Activated T-helper 9 cell treated with anti-CD3 and anti-CD28 coated beads, Interleukin-2, amount 50 U/mL, for 16 hours (primary cell): ENCODE results near the gene COL5A1.

Experiments used
- DNase-seq: peaks from one replicate; pipeline ENCODE4 v3.0.0-alpha.2; 2020; ENCODE audit warnings: low read depth

Gene COL5A1

DNA sequence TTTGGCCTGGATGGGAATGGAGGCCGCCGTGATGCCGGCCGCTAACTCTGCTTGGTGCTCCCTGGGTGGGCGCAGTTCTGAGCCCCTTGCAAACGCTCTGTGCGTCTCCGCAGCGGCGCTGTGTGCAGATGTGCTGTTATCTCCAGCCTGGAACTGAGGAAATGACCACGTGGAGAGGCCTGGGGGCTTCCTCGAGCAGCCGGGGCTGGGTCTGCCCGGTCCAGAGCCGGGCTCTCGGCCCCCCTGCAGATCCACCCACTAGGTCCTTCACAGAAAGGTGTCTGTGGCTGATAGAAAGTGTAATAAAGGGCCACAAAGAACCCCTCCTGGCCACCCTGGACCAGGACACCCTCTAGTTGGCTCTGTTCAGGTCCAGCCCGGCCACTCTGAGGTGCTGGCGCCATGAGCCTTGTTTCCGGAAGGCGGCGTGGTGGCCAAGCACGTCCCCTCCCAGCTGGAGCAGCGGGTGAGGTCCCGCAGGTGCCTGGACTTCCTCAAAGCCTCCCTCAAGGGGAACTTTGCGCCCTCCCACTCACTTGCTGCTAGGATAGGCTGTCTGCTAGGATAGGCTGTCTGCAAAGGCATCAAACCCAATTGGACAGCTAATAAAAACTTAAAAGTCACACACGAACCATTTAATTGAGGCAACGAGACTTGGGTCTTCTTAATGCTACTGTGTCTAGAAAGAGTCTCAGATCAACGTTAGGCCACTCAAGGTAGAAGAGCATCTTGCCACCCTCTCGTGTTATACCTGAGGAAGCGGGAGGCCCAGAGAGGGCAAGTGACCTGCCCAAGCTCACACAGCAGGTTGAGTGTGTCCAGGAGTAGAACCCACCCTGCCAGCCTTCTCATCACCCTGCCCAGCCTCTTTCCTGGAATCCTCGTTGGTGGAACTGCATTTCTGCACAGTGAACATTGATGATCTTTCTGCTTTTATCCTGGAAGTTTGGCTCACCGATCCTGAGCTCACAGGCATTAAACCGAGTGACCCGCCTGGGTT lies 129.7 kb downstream of the COL5A1 start:
- DNase-seq, result no peak

DNA sequence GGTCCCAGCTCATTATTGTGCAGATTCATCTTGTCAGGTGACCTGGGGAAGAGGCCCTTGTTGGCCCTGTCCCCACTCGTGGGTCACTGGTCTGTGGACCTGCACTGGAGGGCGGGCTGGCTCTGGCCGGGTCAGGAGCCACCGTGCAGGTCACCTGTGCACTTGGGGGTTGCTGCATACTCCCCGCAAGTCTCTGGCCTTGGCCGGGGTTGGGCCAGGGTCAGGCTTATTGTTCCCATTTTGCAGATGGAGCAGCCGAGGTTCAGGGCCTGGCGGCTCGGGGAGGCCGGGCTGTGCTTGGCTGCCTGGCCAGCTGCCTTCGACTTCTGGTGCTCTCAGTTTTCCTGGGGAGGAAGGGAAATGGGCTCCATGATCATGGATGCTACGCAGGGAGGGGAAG lies 130.7 kb downstream of the COL5A1 start:
- DNase-seq, result no peak

DNA sequence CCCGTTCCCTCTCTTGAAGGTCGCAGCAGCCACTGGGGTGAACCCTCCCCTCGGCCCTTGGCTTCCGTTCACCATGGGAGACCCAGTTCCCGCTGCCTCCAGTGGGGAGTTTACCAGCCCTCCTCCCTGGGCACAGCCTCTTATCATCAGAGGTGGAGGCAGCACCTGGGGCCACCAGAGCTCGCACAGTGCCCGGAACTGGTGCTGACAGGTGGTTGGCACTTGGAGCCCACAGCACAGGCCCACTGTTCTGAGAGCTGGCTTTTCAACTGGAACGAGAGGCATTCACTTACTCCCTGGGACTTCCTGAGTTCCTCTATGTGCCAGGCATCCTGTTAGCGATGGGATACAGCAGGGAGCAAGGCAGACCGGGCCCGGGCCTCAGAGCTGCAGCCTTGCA lies 132.2 kb downstream of the COL5A1 start:
- DNase-seq, result no peak

DNA sequence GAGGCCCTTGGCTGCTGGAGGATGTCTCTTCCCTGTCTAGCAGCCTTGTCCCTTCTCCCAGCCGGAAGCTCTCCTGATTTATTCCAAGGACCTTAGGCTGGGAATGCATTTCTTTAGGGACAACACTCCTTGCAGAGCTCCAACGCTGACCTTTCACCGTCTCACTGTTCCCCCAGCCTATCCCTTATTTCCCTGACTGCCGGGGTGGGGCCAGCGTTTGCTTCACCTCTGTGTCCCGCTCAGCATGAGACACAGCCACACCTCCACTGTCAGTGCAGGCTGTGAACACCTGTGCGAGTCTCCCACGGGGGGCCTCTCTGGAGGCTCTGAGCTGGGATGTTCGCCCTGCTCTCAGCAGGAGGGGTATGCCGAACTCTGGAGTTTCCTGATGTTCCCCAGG lies 132.8 kb downstream of the COL5A1 start:
- no peak for DNase-seq

DNA sequence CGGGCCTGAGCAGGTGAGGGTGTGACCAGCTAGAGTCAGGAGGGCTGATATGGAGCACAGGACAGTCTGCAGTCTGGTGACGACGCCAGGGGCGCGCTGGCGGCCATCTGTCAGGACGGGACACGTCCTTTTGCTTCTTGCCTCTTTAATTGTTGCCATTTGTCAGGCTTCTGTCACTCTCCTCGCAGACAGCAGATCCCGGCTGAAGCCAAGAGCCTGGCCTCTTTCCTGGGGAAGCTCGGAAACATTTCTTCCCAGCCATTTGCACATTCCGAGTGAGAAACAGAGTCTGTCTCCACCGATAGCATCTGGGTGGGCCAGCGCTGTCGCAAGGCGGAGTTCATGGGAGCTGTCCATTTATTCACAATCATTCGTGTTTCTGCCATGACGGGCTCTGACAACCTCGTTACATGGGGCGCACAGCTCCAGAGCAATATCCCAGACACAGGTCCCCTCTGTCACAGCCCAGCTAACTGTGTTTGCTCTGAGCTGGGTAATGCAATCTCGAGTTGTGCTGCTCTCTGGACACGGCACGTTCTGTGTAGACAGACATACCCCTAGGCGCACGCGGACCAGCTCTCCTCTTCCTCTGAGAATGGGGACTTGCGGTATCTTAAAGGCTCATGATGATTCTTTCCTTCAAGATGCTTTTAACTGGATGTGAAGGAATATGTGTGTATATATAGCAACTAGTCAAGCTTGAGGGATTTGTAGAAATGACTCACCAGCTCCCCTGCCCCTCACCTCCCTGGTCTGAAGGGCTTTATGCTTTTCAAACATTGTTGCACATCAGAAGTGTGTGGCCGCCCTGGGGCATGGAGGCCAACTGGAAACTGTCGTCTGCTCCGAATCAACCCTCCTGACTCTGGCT lies 133.7 kb downstream of the COL5A1 start:
- no peak for DNase-seq

DNA sequence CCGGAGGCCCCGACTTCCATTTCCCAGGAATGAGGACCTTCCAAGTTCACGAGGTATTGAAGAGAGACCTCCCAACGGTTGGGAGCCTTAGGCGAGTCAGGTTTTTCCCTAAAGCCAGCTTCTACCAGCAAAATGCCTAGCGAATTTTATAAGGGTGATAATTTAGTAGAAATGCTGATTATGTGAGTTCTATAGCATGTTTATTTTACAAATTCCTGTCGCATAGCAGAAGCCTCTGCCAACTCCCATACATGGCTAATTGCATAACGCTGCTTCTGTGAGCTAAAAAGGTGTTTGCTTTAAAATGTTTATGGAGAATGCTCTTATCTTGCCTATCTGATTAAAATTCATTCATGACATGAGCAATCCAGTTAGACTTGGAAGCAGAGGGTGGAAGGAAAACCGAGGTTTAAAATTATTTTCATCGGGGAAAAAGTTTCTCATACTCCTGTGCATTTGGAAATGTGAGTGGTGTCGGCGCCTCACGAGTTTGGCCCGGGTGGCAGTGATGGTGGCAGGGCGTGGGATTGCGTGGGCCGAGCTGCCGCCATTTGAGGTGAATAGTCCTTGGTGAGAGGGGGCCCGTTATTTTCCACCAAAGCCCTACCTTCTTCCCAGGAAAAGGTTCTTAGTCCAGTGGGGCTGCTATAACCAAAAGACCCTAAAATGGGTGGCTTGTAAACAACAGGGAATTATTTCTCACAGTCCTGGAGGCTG lies 134.6 kb downstream of the COL5A1 start:
- DNase-seq, result no peak

DNA sequence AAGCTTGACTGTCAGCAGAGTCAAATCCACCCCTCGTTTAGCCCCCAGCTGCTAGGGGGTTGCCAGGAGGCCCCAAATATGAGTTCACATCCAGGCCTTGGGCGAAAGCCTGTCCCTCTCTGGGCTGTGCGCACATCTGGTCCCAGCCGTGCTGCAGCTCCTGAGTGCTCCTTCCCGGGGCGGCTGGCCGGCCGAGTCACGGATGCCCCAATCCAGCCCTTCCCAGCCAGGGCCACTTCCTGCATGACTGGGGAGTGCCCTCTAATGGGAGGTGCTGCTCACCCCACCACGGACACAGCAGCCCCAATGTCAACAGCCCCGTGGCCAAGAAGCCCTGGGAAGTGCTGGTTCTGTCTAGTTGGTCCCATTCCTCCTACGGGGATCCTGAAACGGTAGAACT lies 135.6 kb downstream of the COL5A1 start:
- no peak for DNase-seq

DNA sequence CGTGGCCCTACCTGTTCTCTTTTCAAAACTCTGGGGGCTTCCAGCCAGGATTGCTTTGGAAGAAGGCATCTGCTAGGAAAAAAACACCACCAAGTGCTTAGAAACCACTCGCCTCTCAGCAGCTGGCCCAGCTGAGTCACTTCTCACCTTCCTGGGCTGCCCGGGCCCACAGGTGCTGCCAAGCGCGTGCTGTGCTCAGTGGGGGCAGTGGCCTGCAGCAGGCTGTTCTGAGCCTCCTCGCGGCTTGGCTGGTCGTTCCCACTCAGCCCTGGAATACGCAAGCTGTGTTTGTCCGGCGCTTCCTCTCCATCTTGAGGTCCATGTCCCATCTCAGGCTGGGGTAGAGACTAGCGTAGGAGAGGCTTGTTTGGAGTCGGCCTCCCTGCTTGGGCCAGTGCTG lies 136.6 kb downstream of the COL5A1 start:
- no peak for DNase-seq

DNA sequence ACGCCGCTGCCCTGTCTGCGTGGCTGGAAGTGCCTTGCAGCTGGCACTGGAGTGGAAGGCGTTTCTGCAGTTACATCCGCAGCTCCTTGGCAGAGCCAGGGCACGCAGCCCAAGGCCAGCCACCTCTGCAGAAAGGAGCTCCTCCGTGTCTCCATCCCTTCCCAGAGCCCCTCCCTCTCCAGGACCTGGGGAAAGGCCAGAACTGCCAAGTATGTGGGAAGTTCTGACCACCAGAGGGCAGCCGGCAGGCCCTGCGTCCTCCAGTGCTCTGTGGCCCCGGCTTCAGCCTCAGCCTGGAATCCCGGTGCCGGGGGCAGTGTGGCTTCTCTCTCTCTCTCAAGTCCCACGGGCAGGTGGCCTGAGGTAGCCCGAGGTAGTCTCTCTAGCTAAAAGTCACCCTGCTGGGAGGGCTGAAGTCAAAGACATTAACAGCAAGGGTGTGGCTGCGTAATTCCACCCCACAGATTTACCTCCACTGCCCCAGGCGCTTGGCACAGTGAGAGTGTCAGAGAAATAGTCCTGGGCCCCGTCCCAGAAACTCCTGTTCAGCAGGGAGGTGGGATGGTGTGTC lies 137.3 kb downstream of the COL5A1 start:
- no peak for DNase-seq

DNA sequence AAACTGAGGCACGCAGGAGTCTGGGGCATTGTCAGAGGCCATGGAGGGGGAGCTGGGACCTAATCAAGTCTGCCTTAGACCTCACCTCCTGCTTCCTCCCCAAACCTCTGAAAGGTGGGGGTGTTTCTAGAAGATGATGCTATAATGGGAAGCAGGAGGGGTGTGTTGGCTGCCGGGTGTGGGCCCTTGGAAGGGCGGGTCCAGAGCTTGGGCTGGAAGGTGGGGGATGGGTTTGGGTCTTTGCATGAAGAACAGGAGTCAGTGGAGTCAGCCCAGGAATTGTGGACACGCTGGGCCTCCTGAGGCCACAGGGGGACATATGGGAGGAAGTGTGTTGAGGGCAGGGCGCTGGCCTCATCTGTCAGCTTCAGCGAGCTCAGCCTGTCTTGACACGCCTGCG lies 138.0 kb downstream of the COL5A1 start:
- DNase-seq, result no peak

DNA sequence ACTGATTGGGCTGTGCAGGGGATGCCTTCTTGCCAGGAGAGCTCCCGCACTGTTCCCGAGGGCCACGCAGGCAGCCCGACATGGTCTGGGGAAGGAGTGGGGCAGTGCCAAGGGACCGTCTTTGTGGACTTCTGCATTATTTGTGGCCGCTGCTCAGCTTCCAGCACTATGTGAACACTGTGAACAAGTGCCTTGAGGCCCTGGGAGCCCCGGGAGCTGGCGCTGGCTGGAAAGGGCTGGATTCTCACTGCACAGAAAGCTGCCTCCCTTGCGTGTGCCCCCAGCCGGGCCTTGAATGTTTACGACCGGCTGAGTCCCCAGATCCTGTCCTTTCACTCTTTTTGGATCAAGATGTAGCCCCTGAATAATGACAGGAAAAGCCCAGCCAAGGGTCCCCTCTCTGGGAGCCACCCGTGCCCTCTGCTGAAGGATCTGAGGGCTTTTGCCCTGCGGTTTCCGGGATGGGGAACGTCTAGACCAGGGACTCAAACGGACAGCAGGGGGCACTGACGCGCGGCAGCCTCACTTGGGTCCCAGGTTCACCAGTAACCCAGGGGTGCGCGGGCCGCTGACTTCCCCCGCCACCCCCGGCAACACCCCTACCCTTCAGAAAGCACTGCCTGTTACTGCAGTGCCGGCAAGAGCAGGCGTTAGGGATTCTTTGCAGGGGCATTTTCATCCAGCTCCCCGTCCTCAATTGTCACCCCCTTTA lies 140.1 kb downstream of the COL5A1 start:
- no peak for DNase-seq

DNA sequence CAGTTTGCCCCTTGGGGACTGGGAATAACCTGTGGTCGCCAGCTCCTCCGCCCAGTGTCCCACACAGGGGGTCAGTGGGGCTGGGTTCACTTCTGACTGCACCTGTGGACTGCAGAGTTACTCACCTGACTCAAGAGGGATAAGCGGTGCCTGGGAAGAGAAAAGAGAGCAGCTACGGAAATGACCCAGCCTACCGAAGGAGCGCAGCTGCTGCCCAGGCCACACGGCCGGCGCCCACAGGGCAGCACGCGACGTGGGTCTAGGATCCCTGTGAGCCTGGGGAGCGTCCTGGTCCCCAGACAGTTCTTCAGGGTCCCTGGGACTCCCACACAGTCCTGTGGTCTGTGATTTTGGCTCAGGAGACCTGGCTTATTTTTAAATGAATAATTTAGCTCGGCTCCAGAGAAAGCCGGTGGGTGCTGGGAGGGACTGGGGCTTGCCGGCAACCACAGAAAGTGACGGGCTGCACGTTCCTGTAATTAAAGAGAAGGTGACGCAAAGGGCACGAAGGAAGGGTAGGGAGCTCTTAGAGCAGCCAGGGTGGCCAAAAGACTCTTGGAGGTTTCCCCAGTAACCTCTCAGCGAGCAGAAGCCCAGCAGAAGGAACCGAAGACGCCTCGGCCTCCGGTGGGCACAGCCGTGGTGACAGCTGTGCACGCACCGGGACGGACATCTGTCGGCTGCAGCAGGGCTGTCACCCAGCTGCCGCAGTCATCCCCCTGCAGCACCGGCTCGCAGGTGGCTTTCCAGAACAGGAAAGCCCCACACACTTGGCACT lies 141.5 kb downstream of the COL5A1 start:
- DNase-seq, result no peak

DNA sequence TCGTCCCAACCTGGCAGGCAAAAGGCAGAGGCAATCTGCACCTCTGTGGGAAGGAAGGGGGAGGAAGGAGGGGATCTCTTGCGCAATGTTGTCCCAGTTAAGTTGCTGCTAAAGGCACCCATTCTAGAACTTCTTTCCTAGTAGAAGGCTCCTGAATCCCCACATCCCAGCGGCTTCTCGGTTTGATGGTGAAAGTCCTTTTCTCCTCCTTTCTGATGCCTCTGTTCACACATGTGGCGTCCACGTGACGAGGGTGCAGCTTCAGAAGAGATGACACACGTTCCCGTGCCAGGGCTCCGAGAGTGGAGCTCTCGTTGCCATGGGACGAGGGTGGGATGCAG lies 142.1 kb downstream of the COL5A1 start:
- no peak for DNase-seq

DNA sequence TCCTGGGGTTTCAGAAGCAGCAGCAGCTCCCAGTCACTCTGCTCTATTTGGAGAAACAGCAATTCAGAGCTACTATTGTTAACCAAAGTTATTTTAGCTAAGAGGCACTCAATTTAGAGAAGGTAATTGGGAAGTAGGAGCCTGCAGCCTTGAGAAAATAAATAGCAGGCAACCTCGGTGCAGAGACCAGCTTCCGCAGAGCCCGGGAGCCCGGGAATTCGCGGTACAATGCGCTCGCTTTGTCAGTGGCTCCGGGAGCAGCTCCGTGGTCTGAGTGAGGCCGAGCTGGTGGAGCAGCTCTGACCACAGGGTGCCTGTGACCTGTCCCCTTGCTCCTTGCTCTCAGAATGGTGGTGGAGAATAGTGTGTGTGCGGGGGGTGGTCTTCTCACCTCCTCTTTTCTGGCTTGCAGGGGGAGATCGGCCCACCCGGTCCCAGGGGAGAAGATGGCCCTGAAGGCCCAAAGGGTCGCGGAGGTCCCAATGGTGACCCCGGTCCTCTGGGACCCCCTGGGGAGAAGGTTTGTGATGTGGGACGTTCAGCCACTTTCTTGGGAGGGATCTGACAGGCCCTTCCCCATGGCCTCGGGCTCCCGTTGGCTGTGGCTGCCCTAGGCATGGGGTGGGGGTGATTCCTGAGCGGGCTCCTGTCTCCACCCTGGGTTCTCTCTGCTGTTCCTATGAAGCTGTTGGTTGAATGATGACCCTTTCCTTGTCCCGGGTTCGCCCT lies 143.1 kb downstream of the COL5A1 start:
- no peak for DNase-seq

DNA sequence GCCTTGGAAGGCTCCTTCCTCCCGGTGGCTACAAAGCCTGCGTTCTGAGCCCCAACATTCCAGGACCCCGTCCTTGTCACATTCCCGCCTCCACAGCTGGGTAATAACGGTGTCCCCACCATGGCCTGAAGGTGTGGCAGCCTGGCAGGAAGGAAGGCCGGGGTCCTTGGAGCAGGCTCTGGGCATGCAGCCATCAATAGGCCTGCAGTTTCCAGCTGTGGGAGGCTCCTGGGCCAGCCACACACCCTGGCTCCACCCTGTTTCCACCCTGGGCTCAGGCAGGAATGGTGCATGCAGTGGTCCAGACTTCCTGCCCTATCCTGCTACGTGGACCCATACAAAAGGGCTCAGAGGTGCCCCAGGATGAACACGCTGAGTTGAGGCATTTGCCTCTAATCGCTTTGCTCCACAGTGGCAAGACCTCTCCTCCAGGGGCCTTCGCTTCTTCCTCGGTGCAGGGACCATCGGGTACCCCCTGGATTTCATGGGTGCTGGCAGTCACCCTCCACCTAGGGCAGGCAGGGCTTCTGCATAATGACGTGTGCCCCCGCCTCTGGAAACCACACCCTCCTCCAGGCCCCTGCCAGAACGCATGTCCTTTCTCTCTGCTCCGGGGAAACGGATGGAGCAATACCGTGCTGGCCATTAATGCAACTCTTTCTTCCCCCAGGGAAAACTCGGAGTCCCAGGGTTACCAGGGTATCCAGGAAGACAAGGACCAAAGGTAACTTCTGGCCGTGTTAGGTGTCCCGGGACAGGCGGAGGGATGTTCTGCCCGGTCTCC lies 143.9 kb downstream of the COL5A1 start:
- DNase-seq, result no peak

DNA sequence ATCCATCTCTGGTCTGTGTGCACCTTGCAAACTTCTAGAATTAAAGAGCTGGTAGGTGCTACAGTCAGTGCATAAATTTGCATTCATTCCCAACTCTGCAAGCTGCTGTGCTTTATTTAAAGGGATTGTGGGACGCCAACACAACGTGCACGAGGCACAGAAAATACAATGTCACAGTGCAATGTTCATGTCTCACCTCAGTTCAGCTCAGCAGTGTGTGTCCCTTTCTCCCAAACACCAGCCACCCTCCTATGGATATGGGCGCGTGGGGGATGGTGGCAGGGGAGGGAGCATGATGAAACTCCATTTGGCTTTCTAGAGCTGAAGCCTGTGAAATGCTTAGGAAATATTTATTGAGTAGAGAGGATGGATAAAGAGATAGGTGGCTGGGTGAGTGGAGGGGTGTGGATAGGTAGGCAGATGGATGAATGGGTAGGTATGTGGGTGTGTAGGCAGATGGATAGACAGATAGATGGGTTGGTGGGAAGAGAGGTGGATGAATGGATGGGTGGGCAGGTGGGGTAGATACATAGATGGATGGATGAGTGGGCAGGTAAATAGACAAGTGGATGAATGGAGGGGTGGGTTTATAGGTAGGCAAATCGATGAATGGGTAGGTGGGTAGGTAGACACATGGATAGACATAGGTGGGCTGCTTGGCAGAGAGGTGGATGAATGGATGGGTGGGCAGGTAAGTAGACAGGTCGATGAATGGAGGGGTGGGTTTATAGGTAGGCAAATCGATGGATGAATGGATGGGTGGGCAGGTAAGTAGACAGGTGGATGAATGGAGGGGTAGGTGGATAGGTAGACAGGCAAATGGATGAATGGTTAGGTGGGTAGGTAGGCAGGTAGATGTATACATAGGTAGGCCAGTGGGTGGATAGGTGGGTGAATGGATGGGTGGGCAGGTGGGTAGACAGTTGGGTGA lies 146.3 kb downstream of the COL5A1 start:
- DNase-seq, result no peak

DNA sequence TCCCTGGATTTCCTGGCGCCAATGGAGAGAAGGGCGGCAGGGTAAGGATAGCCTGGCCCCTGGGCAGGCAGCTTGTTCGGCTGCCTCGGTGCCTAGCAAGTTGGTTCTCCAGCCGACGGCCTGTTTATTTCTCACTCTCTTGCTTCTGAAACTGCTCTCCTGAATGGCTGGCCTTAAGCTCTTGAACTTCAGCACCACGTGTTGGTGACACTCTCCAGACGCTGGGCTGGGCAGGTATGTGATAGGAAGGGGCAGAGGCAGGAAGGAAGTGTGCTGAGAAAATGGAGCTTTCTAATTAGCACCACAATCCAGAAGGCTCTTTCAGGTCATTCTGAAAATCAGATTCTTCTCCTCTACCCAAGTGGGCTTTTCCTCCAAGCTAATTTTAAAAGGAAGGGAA lies 147.6 kb downstream of the COL5A1 start:
- DNase-seq, result no peak

DNA sequence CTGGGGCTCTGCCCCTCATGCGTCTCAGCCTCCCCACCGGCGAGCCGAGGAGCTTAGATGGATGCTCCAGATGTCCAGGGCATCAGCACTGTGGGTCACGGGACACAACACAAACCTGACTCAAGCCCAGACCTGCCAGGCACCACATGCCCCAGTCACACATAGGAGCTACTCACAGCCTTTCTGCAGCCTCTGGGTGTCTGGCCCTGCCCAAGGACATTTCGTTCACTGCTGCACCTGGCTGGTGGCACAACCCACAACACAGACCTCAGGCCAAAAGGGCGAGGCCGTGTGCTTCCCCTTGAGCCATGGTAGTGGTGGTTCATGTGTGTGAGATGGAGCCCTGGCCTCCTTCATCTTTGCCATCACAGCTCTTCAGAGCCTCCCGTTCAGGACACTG lies 149.4 kb downstream of the COL5A1 start:
- no peak for DNase-seq
